Psoas muscle (tissue), 8 donors: Measurements from ENCODE around the gene TFDP1. TPM values are rescaled to one million over a fixed set of nuclear protein-coding genes. Genes with fewer than 3 reads are reported as not detected.

Source experiments
- ATAC-seq, 4 donors: fragments of 200-7000 bp; cut with Tn5 transposase; one replicate each; pipeline ENCODE4 v1.9.1; 2020; ENCODE audit warnings: moderate library complexity in 3 of 4, mild to moderate bottlenecking in 2 of 4
- DNase-seq, 2 donors: peaks; one replicate each; pipeline ENCODE4 v3.0.0-alpha.2; 2020
- H3K27ac ChIP-seq: fragments of 200-600 bp; one replicate; pipeline ENCODE4 v1.8.0; 2022
- H3K27me3 ChIP-seq, 3 donors: fragments of 200-600 bp in 1 of 3; one replicate each; pipeline versions ENCODE4 v1.6.1 to v1.8.0; 2013 to 2022; ENCODE audit warnings: low read length in 2 of 3, mild to moderate bottlenecking in 2 of 3, moderate library complexity in 1 of 3; ENCODE audit not compliant: insufficient read depth in 3 of 3
- H3K36me3 ChIP-seq, 2 donors: fragments of 200-600 bp in 1 of 2; one replicate each; pipeline versions ENCODE4 v1.6.1 to v1.8.0; 2013 to 2022; ENCODE audit warnings: low read depth in 1 of 2, mild to moderate bottlenecking in 1 of 2, moderate library complexity in 1 of 2; ENCODE audit not compliant: insufficient read depth in 1 of 2
- H3K4me1 ChIP-seq: fragments of 200-600 bp; one replicate; pipeline ENCODE4 v1.8.0; 2022
- H3K4me3 ChIP-seq: fragments of 200-600 bp; one replicate; pipeline ENCODE4 v1.8.0; 2022; ENCODE audit warnings: mild to moderate bottlenecking
- H3K9me3 ChIP-seq: fragments of 200-600 bp; one replicate; pipeline ENCODE4 v1.8.0; 2022
- WGBS, 3 donors: extraction: QIAGEN DNeasy Blood & Tissue Kit; methylation state at CpG; one replicate each; pipeline versions ENCODE4 v1.1.6 to v1.1.7; 2013; 5-methylcytosine and 5-hydroxymethylcytosine counted together
- intact Hi-C, 2 donors: fragments of 100-400 bp; cut with DNase I; formaldehyde crosslinking; loops; one replicate each; pipeline versions ENCODE4 v1.11.0 to v1.14.2; 2022
- polyA plus RNA-seq, 3 donors: library from polyadenylated mRNA; stranded (reverse); fragments of 200-250 nt; gene quantifications; one replicate each; pipeline ENCODE4 v1.2.3, GENCODE V29; 2013
- total RNA-seq, 4 donors: library from RNA; stranded (reverse); fragmentation: NEBNext Ultra II Directional in 2 of 4; extraction: Animal tissue kit (Norgen Biotek cat#: 25700) in 2 of 4; gene quantifications; one replicate each; pipeline versions ENCODE4 v1.2.1 to v1.2.4, GENCODE V29; 2021 to 2023
- TF ChIP-seq, protein P1 (sequence below): fragments of 200-600 bp; IDR thresholded peaks from one replicate; pipeline ENCODE4 v1.8.0; 2022; ENCODE audit warnings: antibody characterized with exemption
- donor health status: healthy with polysubstance abuse.
- donor health status: DM: no; HTN: no; CAD: no; lungs with moderate emphysema.
- donor health status: Bipolar disorder and iron deficiency.
- donor health status: healthy.
- donor health status: DM: yes; HTN: yes; CAD: no.
- donor health status: DM: no; HTN: no; CAD: no.
- donor health status: DM: no; HTN: no; CAD: no.
- donor health status: DM: yes; HTN: yes; CAD: no.

The TFDP1 gene
- total and polyA plus RNA-seq, 7 donors: 18.8 to 40.2 (median 31.4) TPM

DNA sequence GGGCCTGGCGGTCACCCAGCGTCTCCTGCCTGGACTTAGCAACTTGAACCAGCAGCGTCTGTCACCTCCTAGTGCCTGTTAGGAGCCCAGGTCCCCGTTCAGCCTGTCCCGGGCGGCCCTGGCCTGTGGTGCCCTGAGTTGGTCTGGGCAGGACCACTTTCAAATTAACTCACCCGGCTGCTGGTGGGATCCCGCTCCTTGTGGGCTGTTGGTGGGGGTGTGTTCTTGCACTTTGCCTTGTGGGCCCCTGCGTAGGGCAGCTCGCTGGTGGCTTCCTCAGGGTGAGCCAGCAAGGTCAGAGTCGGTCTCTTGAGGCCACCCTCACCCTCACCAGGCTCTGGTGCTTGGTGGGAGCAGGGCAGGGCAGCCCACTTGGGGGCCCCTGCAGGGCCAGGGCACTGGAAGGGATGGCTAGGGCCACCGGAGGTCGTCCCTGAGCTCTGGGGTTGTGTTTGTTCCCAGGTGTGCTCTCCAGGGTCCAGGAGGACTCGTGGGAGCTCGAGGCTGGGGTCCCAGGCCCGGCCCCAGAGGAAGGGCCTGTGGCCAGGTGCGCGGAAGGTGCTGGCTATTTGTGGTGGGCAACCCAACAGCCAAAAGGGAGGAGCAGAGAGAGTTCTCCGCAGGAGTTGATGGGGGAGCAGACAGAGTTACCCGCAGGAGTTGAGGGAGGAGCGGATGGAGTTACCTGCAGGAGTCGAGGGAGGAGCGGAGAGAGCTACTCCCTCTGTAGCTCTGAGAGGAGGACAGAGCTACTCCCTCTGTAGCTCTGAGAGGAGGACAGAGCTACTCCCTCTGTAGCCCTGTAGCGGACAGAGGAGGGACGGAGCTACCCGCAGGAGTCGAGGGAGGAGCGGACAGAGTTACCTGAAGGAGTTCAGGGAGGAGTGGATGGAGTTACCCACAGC, 16.9 kb downstream of the TFDP1 start:
- intact Hi-C loops: no loop called here
- Histone ChIP-seq H3K4me3 (no peak overlapping the region), H3K27ac (no peak overlapping the region), H3K27me3 (no peaks in the 10 kb centered on the region), H3K9me3 (no peaks in the 10 kb centered on the region), H3K4me1 (no peaks in the 10 kb centered on the region), H3K36me3 (peaks cover 0 to 5% of the 10 kb centered on the region in 2 donors)
- ATAC-seq: no peak
- WGBS, 3 donors: 95 to 97% (median 96%) methylated on average over 27 to 28 of the region's 28 CpGs
- TF ChIP-seq, protein P1, sequence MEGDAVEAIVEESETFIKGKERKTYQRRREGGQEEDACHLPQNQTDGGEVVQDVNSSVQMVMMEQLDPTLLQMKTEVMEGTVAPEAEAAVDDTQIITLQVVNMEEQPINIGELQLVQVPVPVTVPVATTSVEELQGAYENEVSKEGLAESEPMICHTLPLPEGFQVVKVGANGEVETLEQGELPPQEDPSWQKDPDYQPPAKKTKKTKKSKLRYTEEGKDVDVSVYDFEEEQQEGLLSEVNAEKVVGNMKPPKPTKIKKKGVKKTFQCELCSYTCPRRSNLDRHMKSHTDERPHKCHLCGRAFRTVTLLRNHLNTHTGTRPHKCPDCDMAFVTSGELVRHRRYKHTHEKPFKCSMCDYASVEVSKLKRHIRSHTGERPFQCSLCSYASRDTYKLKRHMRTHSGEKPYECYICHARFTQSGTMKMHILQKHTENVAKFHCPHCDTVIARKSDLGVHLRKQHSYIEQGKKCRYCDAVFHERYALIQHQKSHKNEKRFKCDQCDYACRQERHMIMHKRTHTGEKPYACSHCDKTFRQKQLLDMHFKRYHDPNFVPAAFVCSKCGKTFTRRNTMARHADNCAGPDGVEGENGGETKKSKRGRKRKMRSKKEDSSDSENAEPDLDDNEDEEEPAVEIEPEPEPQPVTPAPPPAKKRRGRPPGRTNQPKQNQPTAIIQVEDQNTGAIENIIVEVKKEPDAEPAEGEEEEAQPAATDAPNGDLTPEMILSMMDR: no peak
- peak in 1 of 2 donors; percentile 52 for DNase-seq

DNA sequence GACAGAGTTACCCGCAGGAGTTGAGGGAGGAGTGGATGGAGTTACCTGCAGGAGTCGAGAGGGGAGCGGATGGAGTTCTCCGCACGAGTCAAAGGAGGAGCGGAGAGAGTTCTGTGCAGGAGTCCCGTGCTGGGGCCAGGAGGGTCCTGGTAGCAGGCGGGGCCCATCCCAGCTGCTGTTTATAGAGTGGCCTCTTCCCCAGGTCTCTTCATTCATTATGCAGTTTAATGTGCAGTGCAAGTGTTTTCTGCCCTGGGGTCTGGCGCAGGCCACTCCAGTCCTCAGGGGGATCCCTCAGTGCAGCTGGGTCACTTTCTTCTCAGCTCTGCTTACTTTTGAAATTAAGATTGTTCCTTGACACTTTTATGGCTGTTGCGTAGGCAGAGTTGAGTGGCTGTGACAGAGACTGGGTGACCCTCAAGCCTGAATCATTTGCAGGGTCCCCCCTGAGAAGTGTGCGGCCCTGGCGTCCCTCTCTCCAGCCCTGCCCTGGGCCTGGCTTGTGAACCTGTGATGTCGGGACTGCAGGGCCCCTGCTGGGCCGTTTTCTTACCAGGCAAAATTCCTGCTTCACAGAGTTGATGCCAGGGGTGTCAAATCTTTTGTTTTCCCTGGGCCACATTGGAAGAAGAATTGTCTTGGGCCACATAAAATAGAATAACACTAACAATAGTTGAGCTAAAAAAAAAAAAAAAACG, 17.9 kb downstream of the TFDP1 start:
- Histone ChIP-seq H3K27ac (no peak overlapping the region), H3K9me3 (no peaks in the 10 kb centered on the region), H3K27me3 (no peaks in the 10 kb centered on the region), H3K4me3 (no peak overlapping the region), H3K4me1 (peaks cover 2% of the 10 kb centered on the region), H3K36me3 (peaks cover 0 to under 1% of the 10 kb centered on the region in 2 donors)
- WGBS, 3 donors: 82 to 85% (median 85%) methylated on average over 15 of the region's 15 CpGs
- DNase-seq (peak in 1 of 2 donors; percentile 16), ATAC-seq (no peak)
- intact Hi-C loops: no loop called here
- TF ChIP-seq, protein P1: no peak

DNA sequence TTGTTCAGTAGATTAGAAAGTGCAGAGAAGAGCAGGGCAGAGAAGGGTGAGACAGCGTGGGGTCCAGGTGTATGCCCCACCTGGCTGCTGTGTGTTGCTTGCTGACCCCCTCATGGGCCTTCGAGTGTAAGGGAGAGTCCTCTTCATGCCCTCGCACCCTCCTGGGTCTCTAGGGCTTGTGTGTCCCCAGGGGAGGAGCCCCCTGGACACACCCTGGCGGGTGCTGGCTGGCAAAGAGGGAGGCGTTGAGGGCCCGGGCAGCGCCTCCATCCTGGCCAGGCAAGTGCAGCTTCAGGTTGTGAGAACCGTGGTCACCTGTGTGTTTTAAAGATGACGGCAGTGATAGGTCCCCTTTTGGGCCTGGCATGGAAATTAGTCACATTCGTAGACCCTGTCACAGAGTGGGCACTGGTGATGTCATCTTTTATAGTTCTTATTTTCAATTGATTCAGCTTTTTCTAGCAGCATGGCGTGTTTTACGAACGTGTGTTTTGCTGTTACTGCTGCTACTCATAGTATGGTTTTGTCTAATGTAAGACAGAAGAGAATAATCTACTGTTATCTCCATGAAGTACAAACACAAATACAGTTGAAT, 18.7 kb downstream of the TFDP1 start:
- intact Hi-C loops: no loop called here
- TF ChIP-seq, protein P1: no peak
- no peaks in the 10 kb centered on the region for H3K9me3 ChIP-seq
- H3K27ac ChIP-seq: no peak overlapping the region
- H3K36me3 ChIP-seq: no peaks in the 10 kb centered on the region
- peaks cover 5% of the 10 kb centered on the region for H3K4me1 ChIP-seq
- DNase-seq: peak in 1 of 2 donors; percentile 35
- no peaks in the 10 kb centered on the region for H3K27me3 ChIP-seq
- WGBS, 3 donors: 92% methylated on average over 13 of the region's 13 CpGs
- no peak overlapping the region for H3K4me3 ChIP-seq
- no peak for ATAC-seq

DNA sequence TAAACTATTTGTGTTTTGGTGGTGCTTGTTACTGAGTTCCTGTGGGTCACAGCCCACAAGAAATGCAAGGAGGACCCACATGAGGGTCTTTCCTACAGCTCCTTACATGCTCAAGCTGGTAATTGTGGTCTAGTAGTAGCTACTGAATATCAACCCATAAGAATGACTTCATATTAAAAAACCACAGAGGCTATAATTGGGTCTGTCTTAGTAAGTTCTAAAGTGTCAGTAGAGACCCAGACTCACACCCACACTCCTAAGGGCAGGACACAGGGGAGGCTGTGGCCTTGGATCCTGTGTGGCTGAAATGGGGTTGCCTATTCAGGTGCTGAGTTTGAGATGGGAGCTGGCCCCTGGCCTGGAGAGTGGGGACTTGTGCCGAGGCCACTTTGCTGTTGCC, 19.6 kb downstream of the TFDP1 start:
- Histone ChIP-seq H3K36me3 (no peaks in the 10 kb centered on the region), H3K9me3 (no peaks in the 10 kb centered on the region), H3K27ac (no peak overlapping the region), H3K27me3 (no peaks in the 10 kb centered on the region), H3K4me3 (no peak overlapping the region), H3K4me1 (peaks cover 5% of the 10 kb centered on the region)
- no peak for DNase-seq
- TF ChIP-seq, protein P1: no peak
- 94 to 100% (median 95%) methylated on average over 1 of the region's 1 CpG for WGBS, 3 donors
- ATAC-seq: no peak
- intact Hi-C loops: no loop called here
